Neural crest cell (in vitro differentiated cells): ENCODE data around the gene REEP6. TPM values are rescaled to one million over a fixed set of nuclear protein-coding genes. Genes with fewer than 3 reads are reported as not detected.
A peak's percentile ranks its signal among the peaks of the same experiment; 100 is the strongest.

Source experiments
- DNase-seq: peaks from one replicate; pipeline ENCODE4 v3.0.0; 2021; ENCODE audit warnings: low read depth, mixed read lengths, low spot score
- H3K27ac Mint-ChIP-seq: one replicate; pipeline ENCODE4 v1.8.0; 2021; ENCODE audit warnings: mild to moderate bottlenecking, mixed read lengths; ENCODE audit not compliant: unreplicated experiment
- H3K27me3 Mint-ChIP-seq: 2 replicates; pipeline ENCODE4 v1.8.0; 2021; ENCODE audit warnings: low read depth, mild to moderate bottlenecking, mixed read lengths
- H3K36me3 Mint-ChIP-seq: 2 replicates; pipeline ENCODE4 v1.8.0; 2021; ENCODE audit warnings: low read depth, mild to moderate bottlenecking, mixed read lengths
- H3K4me1 Mint-ChIP-seq: 2 replicates; pipeline ENCODE4 v1.8.0; 2021; ENCODE audit warnings: mixed read lengths
- H3K4me3 Mint-ChIP-seq: one replicate; pipeline ENCODE4 v1.8.0; 2021; ENCODE audit warnings: mild to moderate bottlenecking, mixed read lengths
- H3K9me3 Mint-ChIP-seq: 2 replicates; pipeline ENCODE4 v1.8.0; 2021; ENCODE audit warnings: mixed read lengths
- total RNA-seq: library from RNA; stranded (reverse); gene quantifications from 2 replicates; pipeline ENCODE4 v1.2.1, GENCODE V29; 2021
- TF ChIP-seq, protein P1 (sequence below): fragments of 200-600 bp; sonication (generic); conservative IDR thresholded peaks from 2 replicates; pipeline ENCODE4 v1.5.0; 2021; ENCODE audit warnings: antibody characterized with exemption, mild to moderate bottlenecking

The REEP6 gene
- total RNA-seq, 1 donor from 2014 or later = 8.2 TPM

DNA sequence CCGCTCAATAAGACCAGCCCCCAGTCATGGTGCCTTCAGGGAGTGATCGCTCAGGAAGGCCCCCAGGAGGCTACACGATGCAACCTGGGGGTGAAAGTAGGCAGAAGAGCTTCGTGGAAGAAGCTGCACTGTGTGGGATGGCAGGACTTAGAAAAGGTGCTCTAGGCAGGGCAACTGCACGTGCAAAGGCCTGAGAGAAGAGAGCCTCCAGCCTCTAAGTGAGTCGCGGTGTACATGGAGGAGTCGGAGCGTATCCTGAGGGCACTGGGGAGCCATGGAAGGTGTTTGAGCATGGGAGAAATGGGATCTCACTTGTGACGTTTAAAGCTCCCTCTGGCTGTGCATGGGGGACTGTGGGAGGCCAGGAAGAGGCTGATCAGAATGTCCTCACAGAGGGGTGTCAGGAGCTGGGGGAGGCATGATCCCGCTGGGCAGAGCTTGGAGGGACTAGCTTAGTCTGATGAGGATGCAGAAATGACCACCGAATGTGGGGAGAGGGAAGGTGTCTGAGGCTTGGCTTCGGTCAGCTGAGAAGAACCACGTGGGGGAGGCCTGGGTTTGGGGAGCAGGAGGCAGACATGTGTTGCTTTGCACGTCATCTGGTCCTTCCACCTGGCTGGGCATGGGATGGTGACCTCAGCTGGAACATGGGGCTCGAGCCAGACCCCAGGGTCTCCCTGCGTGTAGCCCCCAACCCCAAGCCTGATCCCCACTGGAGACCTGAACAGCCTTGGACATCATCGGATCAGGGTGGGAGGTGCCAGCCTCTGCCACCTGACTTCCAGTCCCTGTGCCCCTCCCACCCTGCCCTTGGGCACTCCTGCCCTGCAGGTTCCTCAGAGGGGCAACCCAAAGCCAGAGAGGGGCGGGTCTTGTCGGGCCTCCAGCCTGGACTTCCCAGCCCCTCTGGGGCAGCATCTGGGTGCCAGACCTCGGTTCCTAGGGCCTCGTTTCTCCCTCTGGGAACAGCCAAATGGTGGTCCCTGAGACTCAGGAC lies 39.9 kb upstream of the REEP6 start:
- no peak for DNase-seq
- Mint-ChIP-seq H3K4me3 (peak overlapping the region; percentile 89), H3K27me3 (peaks cover 58% of the 10 kb centered on the region), H3K36me3 (peaks cover 3% of the 10 kb centered on the region), H3K27ac (peak overlapping the region; percentile 89), H3K9me3 (no peaks in the 10 kb centered on the region), H3K4me1 (peaks cover 34% of the 10 kb centered on the region)
- TF ChIP-seq, protein P1, sequence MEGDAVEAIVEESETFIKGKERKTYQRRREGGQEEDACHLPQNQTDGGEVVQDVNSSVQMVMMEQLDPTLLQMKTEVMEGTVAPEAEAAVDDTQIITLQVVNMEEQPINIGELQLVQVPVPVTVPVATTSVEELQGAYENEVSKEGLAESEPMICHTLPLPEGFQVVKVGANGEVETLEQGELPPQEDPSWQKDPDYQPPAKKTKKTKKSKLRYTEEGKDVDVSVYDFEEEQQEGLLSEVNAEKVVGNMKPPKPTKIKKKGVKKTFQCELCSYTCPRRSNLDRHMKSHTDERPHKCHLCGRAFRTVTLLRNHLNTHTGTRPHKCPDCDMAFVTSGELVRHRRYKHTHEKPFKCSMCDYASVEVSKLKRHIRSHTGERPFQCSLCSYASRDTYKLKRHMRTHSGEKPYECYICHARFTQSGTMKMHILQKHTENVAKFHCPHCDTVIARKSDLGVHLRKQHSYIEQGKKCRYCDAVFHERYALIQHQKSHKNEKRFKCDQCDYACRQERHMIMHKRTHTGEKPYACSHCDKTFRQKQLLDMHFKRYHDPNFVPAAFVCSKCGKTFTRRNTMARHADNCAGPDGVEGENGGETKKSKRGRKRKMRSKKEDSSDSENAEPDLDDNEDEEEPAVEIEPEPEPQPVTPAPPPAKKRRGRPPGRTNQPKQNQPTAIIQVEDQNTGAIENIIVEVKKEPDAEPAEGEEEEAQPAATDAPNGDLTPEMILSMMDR = no peak

DNA sequence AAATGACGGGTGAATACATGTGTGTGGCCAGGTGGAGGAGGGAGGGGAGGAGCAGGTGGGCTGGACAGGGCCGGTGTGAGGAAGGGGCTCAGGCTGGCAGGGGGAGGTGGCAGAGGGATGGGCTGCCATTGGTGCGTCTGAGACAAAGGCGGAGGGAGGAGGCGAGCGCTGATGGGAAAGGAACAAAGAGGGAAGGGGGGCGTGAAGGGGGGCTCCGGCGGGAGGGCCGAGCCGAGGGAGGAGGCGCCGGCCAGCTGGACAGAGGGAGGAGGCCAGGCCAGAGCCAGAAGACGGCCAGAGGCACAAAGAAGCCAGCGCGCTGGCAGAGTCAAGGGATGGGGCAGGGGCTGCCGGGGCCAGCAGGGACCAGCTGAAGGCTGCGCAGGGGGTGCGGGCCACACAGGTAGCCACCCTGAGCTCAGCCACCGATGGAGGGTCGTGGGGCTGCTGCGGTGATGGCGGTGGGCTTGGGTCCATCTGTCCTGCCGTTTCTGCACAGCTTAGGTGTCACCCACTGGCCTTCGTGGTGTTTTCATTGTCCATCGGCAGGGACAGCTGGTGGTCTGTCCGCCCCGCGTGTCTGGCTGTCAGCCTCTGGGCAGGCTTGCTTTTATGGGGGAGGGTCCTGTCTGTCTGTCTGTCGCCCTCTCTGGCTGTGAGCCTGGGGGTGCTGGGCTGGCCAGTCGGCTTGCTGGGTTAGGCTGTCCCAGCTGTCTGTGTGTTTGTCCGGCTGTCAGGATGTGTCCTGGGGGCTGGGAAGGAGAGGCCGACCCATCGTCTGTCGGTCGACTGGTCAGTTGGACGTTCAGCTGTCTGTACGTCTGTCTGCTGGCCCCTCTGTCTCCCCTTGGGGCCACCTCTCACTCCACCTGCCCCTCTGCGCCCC lies 38.8 kb upstream of the REEP6 start:
- peak; percentile 60 for DNase-seq
- Mint-ChIP-seq H3K36me3 (peaks cover 3% of the 10 kb centered on the region), H3K9me3 (no peaks in the 10 kb centered on the region), H3K4me3 (peak overlapping the region; percentile 89), H3K4me1 (peaks cover 32% of the 10 kb centered on the region), H3K27ac (peak overlapping the region; percentile 89), H3K27me3 (peaks cover 53% of the 10 kb centered on the region)
- TF ChIP-seq, protein P1 = no peak

DNA sequence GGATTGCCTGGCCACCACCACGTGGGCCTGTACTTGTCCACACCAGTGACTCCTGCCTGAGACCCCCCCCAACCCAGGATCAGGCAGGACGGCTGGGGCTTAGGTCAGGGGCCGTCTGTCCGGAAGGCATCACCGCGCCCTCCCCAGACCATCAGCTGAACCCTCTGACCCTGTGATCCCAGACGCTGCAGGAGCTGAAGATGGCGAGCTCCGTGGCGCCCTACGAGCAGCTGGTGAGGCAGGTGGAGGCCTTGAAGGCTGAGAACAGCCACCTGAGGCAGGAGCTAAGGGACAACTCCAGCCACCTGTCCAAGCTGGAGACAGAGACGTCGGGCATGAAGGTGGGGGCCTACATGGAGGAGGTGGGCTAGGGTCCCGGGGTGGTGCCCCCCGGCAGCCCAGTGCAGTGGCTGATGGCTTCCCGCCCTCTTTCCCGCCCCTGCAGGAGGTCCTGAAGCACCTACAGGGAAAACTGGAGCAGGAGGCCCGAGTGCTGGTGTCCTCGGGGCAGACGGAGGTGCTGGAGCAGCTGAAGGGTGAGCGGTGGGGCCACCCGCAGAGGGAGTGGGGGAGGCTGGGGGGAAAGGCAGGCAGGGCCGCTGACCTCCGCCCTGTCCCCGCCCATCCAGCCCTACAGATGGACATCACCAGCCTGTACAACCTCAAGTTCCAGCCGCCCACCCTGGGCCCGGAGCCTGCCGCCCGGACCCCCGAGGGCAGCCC lies 38.0 kb upstream of the REEP6 start:
- no peak for DNase-seq
- peaks cover 27% of the 10 kb centered on the region for H3K4me1 Mint-ChIP-seq
- H3K27ac Mint-ChIP-seq = no peak overlapping the region
- H3K36me3 Mint-ChIP-seq = peaks cover 3% of the 10 kb centered on the region
- H3K4me3 Mint-ChIP-seq = no peak overlapping the region
- TF ChIP-seq, protein P1 = no peak
- H3K9me3 Mint-ChIP-seq = no peaks in the 10 kb centered on the region
- peaks cover 48% of the 10 kb centered on the region for H3K27me3 Mint-ChIP-seq

DNA sequence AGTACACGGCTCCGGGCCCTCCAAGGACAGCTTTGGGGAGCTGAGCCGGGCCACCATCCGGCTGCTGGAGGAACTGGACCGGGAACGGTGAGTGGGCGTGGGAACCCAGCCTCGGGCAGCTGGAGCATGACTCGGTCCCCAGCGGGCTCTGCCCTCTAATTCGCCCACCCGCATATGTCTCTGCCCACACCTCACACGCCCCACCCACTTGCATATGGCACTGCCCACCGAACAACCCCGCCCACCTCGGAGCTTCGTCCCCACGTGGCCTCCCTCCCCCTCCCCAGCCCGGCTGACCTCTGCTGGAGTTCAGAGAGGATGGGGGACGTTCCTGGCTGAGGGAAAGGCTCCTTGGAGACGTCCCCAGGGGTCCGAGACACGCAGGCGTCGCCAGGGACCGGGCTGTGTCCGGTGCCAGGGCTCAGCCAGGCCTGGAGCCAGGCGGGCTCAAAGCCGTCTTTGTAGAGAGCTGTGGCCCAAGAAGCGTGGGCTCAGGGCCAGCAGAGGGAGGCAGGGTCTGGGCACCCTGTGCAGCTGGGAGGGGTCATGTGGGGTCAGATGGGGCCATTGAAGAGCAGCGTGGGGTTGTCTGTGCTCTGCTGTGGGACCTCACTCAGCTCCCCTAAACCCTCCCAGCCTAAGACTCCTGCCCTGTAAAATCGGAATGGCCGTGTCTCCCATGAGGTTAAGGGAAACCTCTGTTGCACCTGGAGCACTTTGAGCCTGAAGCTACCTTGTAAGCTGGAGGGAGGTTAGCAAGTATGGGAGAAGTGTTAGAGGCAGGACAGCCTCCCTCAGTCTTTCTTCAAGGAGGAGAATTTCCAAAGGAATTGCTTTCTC lies 37.2 kb upstream of the REEP6 start:
- H3K27ac Mint-ChIP-seq = no peak overlapping the region
- peaks cover 27% of the 10 kb centered on the region for H3K4me1 Mint-ChIP-seq
- no peak for DNase-seq
- no peaks in the 10 kb centered on the region for H3K9me3 Mint-ChIP-seq
- peaks cover 44% of the 10 kb centered on the region for H3K27me3 Mint-ChIP-seq
- TF ChIP-seq, protein P1 = no peak
- peak overlapping the region; percentile 27 for H3K4me3 Mint-ChIP-seq
- peaks cover 3% of the 10 kb centered on the region for H3K36me3 Mint-ChIP-seq
